ENCODE measurements around the gene ZCCHC24.
A peak's percentile ranks its signal among the peaks of the same experiment; 100 is the strongest.

The ZCCHC24 gene

DNA sequence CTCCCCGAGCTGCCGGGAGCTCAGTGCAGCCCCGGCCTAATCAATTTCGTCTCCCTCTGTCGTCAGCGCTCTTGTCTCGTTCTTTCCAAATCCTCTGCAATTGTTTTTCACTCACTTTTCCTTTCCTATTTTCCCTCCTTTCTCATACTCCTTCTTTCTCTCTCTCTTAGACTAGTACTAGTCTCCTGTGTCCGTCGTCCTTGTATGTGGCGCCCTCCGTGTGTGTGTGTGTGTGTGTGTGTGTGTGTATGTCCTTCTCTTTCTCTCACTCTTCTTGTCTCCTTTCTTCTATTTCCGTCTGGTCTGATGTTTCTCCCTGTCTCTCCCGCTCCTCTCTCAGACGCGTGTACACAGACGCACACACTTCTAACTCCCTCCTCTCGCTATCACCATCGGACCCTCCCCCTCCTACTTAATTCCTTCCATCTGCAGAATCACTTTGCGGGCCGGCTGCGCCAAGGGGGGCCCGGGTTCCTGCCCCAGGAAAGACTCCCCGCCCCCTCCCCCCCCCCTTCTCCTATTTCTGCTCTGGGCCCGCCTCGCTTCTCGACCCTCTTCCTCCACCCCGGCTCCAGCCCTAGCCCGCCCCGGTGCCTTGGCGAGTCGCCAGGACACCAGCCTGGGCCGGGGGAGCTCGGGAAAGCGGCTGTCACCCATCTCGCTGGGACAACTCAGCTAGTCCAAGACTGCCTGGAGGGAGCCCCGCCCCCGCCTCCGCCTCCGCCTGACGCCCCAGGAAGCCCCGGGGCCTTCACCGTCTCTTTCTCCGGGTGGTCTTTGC lies 743 bp upstream of the ZCCHC24 start:
- DNase-seq (ENCODE audit: low spot score) = peak; percentile 26

DNA sequence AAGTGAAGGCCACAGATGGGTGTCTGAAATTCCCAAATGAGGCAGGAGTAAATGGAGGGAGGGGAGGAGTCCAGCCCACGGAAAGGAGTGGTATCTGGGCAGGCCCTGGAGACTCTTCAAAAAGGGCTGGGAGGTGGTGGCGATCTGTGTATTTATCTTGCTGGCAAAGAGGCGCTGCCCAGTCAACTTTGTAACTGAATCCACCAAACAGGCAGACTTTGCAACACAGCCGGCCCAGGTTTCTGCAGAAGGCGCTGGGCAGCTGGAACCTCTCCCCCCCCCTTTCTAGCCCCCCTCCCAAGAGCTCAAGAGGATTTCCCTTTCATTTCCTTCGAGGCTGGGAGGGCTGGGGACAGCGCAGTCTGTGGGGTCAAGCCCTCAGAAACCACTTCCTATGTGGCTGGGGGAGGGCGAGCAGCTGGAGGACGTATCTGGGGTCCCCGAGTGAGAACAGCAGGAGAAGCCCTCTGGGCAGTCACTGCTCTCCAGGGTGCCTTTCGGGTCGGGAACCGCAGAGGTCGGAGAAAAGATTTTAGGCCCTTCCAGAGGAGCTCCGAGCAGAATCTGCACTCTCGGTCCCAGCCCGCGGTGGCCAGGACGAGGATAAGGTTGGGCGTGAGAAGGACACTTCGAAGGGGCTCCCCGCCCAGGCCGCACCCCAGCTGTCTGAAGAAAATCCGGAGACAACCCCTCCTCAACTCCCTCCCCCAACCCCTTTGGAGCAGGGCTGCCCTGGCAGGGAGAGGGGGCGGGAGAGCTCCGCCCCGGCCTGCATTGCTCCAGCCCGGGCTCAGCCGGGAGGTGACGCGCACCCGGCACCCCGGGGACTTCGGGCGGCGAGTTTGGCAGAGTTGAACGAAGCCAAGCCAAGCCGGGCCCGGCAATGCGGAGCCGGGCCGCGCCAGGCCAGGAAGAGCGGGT lies 965 bp downstream of the ZCCHC24 start:
- peak; percentile 12 for DNase-seq (ENCODE audit: low spot score)

DNA sequence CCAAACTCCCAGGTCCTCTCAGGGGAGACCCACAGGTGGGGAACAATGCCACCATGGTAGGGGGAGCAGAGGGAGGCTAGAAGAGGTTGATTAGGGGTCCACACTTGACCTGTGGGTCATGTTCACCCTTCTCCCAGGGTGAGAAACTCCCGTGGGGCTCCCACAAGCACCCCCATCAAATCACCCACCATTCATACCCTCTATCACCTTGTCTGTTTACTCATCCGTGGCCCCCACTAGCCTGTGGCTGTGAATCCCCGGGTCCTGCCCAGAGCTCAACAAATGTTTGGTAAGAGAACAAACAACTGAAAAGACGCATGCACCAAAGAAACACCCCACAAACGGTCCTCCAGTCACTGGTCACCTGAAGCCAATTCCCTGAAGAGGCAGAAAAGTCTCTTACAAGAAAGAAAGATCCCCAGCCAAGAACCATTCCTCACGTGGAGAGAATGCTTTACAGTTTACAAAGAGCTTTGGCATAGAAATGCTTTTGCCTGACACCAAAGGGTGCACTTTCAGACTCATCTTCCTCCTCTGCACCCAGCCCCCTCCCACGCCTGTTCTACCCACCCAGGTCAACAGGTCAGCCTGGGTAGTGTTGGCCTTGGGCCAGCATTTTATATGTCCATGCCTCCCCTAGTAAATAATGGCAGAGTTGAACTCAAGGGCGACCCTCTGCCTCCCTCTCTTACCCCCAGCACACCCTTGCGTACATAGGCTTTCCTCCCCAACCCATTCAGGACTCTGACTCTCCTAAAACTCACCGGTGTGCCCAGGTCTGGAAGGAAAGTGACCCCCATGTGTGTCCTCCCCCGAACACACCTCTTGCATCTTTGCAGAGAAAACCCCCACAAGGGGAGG lies 1.9 kb downstream of the ZCCHC24 start:
- DNase-seq (ENCODE audit: low spot score) = no peak

DNA sequence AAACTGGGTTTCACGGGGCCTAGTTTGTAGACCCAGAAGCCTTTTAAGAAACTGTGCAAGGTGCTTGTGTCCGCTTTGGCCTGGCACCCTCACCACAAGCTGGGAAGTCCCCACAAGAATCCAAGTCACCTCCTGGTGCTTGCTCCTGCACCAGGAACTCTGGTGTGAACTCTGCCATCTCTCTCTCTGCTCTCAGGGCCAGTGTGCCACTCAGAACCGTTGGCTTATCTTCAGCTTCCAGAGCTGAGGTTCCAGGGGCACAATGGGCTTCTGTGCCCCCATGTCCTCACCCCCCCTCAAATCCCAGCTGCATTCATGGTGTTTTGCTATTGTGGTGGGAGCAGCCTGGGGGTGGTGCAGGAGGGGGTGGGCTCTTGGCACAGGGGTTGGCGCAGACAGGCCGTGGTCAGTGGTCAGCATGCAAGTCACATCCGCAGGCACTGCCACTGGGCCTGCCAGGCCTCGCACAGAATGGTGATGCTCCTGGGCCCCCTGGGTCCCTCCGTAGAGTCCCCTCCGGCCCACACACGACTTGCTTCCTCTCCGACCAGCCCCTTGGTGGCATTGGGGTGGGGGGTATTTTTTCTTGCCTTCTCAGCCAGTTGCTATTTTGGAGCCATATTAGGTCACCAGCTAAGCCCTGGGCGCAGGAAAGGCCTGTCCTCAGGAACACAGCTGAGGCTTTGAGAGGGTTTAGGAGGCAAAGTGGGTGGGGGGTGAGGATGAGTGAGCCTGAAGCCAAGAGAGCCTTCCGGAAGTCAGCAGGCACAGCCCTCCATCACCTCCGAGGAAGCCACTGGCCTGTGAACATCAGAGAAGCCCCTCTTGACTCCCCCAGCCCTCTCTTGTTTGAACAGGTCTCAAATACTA lies 3.0 kb downstream of the ZCCHC24 start:
- no peak for DNase-seq (ENCODE audit: low spot score)

DNA sequence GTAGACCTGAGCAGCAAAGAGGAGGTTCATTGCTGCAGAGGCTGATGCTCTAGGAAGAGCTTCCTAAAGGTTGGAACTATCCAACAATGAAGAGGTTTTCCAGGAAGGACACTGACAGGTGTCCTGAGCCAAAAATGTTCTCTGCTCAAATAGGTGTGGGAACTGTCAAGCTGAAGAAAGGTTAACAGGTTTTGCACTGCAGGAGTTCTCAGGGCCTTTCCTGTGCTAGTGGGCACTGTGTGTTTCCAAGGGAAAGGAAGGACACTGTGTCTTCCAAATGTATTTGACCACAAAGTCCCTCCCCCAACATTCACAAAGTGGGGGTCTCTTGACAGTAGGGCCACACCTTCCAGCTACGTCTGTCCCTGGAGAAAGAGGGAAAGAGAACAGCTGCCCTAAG lies 4.0 kb downstream of the ZCCHC24 start:
- DNase-seq (ENCODE audit: low spot score) = no peak

DNA sequence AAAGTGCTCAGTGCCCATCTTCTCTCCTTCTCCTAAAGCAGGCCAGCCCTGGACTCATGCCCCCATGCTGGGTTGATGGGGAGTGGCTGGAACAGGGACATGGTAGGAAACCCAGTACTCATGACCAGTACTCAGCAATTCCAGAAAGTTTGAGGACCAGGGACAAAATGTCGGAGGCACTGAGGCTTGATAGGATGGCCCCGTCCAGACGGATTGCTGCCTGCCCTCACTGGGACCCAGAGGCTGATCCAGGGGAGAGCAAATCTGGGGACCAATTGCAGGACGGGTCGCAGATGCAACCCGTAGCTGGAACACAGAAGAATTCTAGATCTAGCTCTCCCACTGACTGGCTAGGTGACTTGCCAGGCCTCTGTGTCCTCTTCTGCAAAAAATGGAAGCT lies 5.1 kb downstream of the ZCCHC24 start:
- DNase-seq (ENCODE audit: low spot score) = no peak

DNA sequence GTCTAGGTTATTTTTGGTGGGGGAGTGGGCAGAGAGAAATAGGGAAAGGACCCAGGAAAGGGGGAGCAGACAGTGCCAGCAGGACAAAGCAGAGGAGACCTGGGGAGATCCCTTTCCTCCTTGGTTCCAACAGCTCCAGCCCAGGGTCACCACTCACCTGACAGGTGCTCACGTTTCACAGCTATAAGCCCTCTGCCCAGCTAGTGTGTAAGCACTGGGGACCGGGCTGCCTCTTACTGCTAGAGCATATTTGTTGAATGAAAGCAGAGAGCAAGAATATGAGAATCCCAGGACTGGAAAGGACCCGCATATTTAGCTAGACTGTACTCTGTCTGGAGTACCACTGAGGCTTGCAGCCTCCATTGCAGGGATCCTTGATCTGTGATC lies 6.7 kb downstream of the ZCCHC24 start:
- no peak for DNase-seq (ENCODE audit: low spot score)

DNA sequence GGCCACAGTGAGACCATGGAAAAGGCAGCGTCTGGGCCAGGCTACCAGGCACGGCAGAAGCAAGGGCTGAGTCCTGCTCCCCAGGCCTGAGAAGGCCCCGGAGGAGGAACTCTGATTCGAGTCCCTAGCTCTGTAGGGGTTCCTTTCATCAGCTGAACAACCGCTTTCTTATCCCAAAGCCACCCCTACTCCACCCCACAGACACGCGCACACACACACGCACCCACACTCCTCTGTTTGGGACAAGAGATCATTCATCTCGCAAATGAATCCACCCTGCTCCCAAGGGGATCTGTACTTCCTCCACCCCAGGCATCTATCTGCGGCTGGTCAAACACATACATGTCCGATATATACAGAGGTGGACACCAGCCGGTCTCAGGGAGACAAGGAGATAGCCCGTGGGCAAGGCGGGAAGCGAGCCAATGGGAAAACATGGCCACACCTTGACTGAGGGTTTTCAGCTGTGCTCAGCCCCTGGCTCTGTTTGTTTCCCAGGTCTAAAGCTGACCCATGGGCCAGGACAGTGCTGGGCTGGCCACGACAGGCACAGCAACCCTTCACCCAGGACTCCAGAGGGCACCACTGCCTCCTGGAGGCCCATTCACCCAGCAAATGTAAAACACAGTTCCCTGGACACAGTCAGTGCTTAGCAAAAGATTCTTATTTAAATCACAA lies 7.3 kb downstream of the ZCCHC24 start:
- DNase-seq (ENCODE audit: low spot score) = no peak

DNA sequence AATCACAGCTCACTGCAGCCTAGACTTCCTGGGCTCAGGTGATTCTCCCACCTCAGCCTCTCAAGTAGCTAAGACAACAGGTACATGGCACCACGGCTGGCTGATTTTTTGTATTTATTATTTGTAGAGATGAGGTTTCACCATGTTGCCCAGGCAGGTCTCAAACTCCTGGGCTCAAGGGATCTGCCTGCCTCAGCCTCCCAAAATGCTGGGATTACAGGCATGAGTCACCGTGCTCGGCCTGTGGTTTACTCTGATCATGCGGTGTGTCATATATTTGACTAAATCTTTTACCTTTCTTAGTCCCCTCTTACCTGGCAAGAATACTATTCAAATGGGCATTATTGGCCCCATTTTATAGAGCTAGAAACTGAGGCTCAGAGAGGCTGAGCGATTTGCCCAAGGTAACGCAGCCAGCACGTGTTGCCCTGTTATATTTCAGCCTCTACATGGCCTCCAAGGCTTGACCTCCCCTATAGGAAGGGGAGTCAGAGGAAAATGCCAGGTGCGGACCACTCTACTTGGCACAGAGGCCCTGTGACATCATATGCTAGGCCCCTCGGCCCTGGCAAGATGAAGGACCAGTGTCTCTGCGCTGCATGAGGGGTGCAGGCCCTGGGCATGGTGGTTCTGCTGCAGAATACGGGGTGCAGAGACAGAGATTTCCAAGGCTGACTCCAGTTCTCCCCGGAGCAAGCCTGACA lies 8.2 kb downstream of the ZCCHC24 start:
- DNase-seq (ENCODE audit: low spot score) = no peak

DNA sequence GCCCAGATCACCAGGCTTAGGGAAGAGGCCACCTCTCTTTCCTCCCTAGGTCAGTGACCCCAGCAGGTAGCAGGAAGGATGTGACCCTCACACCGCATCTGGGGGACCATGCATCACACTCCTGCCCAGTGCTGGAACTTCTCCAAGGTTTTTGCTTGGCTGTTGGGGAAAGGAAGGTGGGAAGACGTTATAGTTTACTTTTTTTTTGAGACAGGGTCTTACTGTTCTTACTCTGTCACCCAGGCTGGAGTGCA lies 8.6 kb downstream of the ZCCHC24 start:
- no peak for DNase-seq (ENCODE audit: low spot score)

DNA sequence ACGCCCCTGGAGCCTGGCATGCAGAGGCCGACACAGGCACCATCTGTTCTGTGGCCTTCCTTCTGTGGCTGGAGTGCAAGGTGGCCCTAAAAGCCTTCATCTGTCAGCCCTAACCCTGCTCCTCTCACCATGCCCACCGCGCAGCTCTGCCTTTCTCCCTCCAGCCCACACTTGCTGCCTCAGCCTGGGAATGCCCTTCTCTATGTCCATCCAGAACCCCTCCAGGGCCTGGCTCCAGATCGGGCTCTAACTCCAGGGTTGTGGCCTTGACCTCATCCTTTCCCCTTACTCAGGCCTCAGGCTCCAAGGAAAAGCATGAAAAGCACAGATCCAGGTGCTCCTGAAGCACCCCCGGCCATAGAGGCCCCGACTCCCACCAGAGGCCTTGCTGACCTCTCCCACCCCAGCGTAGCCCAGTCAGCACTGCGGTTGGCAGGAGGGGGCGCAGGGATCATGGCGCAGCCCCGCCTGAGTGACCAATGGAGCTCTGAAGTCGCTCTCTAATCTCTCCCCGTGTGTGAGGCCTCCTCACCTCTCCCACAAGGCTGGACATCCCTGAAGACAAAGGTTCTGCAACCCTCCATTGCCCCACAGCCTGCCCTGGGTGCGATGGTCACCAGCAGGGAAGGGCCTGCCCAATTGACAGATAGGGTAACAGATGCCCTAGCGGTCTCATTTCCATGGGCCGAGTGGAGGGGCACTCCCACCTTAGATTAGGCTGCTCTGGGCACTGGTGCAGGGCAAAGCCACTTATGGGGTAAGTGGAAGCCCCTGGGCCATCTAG lies 9.2 kb downstream of the ZCCHC24 start:
- no peak for DNase-seq (ENCODE audit: low spot score)

DNA sequence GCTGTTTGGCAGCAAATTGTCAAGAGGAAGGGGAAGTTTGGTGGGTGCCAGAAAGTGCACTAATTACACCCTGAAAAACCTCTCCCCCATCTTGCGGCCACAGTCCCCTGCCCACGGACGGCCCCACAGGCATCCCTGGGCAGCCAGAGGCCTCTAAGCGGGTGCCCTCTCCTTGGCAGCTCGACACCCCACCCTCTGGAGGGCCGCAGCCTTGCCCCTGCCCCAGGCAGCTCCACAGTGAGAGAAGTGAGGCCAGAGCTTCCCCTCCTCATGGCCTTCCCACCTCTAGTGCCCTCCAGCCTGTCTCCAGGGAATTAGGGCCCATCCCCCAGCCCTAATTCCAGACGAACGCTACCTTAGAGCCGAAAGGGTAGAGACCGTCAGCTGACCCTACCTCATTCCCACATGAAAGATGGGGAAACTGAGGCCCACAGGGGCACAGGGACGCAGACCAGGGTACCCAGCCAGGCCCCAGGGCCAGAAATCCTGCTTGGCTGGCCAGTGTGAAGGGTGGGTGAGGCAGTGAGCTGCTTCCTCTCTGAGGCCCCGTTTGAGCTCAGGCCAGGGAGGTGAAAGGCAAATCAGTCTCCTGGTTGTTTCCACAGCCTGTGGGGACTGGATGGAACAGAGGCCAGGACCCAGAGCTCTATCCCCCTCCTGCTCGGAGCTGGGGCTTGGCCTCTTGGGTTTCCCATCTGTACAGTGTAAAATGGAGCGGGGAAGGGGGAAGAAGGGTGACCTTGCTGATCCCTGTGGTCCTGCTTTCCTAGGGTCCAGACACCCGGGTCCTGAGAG lies 10.0 kb downstream of the ZCCHC24 start:
- no peak for DNase-seq (ENCODE audit: low spot score)

DNA sequence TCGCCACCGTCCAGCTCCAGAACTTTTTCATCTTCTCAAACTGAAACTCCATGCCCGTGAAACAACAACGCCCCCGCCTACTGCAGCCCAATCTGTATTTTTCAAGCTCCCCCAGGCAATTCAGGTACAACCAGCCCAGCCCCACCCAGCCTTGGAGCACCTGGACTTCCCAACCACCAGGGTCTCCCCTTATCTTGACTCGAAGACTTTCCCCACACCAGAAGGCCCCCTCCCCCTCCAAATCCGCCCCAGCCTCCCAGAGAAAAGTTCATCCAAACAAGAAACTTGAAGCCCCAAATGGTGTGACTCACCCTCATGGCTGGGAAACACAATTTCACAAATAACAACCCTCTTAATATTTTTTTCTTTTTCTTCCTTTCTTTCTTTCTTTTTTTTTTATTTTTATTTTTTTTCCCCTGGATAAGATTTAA lies 10.6 kb downstream of the ZCCHC24 start:
- DNase-seq (ENCODE audit: low spot score) = no peak

DNA sequence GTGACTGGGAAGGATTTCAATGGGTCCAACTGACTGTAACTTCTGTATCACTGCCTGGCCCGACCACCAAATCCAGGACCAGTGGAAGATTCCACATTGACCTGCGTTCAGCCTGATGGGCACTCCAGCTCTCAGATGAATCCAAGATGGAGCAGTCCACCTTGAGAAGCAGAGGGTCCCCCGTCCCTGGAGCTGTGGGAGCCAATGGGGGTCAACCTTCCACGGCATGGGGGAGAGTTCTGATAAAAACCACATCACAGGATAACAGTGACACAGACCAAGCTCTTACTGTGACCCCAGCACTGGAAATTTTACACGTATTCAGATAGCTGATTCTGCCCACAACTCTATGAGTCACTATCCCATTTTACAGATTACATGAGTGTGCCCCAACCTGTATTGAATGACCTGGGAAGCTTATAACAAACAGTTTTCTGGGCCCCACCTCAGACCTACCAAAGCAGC lies 11.2 kb downstream of the ZCCHC24 start:
- DNase-seq (ENCODE audit: low spot score) = no peak

DNA sequence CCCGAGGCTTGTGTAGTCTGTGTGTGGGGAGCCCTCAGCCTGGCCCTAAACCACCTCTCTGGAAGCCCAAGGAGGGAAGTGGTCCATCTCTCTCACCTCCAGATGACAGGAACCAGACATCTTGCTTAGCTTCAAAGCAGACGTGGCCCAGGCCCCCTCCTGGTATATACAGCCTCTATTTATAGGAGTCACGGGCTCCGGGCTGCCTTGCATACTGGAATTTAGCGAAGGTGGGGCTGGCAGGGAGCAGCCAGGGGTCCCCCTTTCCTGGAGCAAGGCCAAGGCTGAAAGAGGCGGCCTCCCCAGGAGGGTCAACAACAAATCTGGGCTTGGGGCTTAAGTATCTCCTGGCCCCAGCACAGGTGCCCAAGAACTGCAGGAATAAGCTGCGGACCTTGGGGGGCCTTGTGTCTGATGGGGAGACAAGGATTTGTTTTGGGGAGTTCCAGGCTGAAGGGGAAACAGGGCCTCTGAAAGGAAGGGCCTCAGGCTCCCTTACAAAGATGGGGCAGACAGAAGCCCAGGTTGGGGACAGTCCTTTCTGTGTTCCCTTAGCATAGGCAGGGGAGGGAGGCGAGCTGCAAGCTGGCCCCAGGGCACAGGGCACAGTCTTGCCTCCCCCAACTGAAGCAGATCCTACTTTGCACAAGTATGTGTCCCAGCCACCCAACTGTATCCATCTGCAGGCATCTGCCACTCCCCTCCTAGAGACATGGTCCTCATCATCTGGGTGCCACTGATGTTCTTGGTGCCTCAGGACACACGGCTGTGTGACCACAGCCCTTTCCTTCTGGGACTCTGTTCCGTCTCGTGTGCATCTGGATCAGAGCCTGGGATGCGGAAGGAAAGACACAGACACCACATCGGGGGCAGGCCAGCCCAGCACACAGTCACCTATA lies 11.9 kb downstream of the ZCCHC24 start:
- no peak for DNase-seq (ENCODE audit: low spot score)

DNA sequence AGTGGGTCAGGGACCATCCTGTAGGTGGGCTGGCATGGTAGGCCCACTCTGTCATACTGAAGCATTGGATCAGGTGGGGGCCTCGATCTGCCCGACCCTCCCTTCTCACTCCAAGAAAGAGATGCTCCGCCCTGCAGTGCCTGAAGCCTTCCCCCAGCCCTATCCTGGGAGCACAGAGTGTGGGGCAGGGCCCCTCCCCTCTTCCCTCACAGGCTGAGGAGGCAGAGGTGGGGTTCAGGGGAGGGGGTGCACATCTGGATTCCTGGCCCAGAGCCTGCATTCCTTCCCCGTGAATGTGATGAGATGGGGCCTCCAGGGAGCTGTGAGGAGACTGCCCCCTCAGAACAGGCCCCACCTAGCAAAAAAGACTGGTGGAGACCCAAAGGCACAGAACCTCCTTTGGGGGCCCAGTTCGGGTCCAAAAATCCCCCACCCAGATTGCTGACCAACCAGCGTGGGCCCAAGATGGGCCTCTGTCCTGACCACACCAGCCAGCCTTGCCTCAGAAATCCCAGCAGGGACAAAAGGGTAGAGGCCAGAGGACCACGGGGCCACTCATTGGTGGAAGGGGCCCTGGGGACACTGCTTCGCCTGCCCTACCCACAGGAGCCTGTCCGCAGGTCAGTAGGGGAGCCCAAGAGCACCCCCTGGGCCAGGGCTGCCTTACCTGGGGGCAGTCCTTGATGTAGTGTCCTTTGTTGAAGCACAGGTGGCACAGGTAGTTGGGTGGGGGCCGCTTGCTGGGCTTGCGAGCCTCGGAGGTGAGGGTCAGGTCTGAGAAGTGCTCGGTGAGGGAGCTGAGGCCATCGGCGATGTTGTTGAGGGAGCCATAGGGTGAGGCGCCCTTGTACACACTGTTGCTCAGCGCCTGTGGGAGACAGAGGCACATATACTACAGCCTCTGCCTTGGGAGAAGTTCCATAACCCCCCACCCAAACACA lies 13.3 kb downstream of the ZCCHC24 start:
- no peak for DNase-seq (ENCODE audit: low spot score)

Data from hematopoietic multipotent progenitor cell treated with erythropoietin and hydrocortisone succinate and interleukin-3 and kit ligand, for 17 days (in vitro differentiated cells).